HG03108 (cell line): Measurements from ENCODE around the gene IQCK.
"Not testable (repeated sequence)": the region's sequence is repeated elsewhere in the genome, so short reads cannot be mapped to it uniquely, and the experiment has no call there.

ENCODE experiments used
- ATAC-seq: cut with Tn5 transposase; IDR thresholded peaks from one replicate; pipeline ENCODE4 v1.9.1; 2021; ENCODE audit warnings: moderate library complexity; ENCODE audit not compliant: unreplicated experiment

Gene IQCK

DNA sequence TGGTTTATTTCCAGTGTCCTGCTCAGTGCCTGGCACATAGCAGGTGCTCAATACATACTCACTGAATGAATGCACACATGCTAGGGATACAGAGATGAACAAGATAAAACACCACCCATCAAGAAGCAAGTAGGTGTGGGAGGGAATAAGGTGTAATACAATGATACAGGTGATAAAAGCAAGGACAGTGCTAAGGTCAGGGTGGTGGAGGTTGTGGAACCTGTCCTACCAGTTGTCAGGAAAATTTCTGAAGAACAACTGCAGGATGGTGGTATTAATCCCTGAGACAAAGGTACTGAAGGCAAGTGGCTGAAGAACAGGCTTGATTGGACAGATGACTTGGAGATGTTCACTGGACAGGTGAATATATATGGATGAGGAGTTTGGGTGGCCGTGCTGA, 1.9 kb upstream of the IQCK start:
- no peak for ATAC-seq

DNA sequence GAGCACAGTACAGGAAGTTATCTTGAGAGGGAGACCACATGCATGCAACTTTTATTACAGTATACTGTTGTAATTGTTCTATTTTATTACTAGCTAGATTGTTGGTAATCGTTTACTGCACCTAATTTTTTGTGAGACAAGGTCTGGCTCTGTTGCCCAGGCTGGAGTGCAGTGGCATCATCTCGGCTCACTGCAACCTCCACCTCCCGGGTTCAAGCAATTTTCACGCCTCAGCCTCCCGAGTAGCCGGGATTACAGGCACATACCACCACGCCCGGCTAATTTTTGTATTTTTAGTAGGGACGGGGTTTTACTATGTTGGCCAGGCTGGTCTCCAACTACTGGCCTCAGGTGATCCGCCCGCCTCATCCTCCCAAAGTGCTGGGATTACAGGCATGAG, 1.3 kb upstream of the IQCK start:
- not testable (repeated sequence) for ATAC-seq

DNA sequence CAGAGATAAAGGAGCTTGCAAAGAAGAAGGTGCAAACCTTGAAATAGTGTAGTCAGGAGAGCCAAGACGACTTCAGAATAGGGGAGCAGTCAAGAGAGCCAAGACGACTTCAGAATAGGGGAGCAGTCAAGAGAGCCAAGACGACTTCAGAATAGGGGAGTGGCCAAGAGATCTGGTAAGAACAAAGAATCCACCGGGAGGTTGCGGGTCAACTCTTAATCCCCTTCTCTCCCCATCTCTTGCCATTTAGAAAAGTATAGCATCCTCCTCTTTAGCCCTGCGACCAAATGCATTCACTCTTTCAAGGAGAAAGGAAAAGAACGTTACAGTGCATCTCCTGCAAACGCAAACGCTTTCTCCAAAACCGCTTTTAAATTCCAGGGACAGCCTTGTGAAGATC, 757 bp upstream of the IQCK start:
- no peak for ATAC-seq

DNA sequence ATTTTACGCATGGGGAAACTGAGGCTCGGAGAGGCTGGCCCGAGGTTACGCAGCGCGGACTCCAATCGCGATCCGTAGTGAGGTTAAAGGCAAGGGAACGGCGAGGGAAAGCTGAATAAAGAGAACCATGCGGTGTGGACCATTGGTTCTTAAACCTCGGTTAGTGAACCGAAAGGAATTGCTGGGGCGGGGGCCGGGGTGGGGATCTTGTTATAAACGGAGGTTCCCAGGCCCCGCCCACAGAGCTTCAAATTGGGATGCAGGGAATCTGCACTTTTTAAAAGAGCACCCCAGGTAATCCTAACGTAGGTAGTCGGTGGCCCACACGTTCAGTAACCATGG, 524 bp downstream of the IQCK start:
- no peak for ATAC-seq

DNA sequence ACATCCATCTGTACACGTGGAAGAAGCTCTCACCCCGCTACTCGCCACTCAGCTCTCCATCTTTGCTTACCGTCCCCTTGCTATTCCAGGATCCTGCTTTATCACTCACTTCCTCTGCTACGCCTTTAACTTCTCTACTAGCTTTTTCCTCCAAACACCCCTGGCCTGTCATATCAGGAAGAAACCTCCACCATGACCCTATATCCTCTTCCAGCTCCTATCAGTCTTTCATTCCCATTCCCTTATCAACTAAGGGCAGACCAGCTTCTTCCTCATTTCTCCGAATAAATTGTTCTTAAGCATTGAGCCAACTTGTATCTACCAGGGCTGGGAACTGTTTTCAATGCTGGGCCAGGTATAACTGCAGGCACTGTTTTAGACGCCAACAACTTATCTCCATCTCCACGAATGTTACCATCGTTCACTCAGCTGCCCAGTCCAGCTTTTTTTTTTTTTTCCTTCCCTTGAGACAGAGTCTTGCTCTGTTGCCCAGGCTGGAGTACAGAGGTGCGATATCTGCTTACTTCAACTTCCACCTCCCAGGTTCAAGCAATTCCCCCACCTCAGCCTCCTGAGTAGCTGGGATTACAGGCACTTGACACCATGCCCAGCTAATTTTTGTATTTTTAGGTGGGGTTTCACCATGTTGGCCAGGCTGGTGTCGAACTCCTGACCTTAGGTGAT, 4.3 kb downstream of the IQCK start:
- ATAC-seq: no peak

DNA sequence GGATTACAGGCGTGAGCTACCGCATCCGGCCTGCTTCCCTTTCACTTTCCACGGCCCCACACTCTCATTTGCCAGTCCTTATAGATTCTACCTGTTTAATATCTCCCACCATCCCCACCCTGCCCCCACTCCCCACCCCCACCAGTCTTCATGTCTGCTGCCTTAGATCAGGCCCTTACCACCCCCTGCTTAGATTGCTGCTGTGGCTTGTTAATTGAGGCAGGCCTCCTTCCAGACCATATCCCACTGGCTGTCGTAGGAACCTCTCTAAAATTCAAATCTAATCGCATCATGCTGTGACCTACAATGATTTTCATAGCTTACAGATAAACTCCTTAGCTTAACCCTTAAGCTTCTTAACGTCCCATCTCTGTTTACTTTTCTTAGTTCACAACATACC, 4.9 kb downstream of the IQCK start:
- ATAC-seq: no peak

DNA sequence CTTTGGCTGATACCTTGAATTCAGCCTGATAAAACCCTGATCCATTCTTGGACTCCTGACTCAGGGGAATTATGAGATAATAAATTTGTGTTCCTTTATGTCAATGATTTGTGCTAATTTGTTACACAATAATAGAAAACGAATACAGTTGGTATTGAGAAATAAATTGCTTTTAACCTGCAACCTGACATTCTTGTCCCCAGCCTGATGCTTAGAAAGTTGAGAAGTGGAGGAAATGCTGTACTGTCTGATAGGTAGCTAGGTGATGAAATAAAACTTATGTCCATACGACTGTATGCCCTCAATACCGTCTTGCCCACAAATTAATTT, 10.5 kb downstream of the IQCK start:
- no peak for ATAC-seq

DNA sequence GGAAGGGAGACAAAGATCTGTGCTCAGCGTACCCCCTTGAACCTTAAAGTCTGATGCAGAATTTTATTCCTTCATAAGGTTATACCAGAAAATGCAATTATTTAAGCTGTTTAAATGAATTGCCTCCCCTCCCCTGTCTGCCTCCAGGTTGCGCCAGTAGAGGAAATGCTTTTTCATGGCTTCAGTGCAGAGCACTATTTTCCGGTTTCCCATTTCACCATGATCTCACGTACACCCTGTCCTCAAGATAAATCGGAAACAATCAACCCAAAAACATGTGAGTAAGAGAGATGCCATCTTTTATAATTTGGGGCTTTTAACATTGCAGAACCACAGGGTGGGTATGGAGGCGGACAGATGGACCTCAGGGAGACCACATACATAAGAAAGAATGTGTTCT, 15.5 kb downstream of the IQCK start:
- ATAC-seq: no peak

DNA sequence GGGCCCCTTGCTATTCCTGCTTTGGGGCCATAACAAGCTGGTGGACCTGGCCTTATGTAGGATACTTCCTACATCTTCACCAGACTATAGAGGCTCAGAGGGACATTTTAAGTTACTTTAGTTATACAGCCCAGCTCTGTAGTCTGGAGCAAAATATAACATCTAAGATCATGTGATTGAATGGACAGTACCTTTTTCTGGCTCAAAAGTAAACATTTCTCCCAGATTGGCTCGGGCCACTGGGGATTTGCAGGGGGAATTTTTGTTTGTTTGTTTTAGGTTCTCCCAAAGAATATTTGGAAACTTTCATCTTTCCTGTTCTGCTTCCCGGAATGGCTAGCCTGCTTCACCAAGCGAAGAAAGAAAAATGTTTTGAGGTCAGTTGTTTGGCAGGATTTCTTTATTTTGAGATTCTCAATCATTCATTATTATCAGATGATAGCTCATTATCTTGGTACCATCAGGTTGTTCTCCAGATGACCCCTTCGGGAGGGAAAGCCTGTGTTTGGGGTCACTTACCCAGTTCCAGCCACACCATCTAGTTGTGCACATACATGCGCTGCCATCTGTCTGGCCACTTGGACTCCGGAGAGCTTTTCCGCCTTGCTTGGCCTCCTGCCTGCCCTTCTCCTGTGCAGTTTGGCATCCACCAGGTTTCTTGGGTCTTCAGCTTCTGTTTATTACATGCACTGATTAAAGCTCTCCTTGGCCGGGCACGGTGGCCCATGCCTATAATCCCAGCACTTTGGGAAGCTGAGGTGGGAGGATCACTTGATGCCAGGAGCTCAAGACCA, 17.2 kb downstream of the IQCK start:
- ATAC-seq: no peak

DNA sequence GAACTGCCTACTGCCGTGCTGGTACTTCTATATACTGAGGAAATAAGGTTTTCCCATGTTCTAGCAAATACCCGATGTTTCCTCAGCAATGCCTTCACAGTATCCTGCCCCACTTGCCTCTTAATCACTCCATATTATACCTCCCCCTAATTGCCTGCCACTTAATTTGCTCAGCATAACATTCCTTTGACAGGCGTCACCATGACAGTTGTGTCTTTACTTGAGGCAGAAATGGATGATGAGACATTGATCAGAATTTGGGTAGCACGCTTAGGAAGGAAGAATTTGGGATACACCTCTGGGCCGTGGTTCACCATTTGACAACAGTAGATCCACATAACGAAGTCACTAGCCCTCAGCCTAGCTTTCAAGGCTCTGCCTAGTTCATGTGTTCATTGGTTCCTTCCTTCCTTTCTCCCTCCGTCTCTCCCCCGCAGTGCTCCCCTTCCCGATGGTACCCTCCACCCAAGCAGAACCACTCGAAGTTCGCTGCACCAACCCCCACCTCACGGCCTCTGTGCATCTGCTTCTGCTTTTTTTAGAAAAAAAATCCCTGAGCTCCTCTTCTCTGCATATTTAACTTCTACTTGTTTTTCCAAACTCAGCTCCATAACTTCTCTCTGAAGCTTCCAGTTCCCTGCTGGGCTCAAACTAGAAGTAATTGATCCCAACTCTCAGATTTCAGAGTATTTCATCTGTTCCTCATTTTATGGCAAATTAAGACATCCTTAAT, 19.4 kb downstream of the IQCK start:
- ATAC-seq: no peak

DNA sequence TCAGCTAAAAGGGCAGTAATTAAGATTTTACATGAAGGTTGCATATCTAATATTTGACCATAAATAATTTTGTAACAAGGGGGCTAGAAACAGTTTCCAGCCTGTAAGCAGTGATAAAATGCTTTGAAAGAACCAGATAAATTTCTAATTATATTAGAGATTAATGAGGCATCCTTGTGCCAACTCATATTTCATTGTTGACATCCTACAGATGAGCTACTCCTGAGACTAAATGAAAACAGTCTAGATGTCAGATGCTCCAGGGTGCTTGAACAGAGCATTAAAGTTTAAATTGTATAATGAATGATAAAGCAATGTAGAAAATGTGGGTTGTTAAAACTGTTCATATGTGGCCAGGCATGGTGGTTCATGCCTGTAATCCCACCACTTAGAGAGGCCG, 23.3 kb downstream of the IQCK start:
- no peak for ATAC-seq

DNA sequence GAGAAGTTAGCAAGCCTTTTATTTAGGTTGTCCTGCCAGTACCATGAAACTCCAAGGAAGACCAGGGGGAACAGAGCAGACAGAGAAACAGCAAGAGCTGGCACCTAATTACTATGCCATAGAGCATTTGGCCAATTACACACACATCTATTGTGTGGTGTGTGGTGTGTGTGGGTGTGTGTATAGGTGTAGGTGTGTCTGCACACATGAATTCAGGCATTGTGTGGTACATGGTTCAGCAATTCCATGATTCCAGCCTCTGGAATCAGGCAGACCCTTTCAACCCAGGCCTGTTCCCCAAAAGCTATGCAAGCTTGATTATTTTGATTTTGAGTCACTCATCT, 25.7 kb downstream of the IQCK start:
- ATAC-seq: no peak

DNA sequence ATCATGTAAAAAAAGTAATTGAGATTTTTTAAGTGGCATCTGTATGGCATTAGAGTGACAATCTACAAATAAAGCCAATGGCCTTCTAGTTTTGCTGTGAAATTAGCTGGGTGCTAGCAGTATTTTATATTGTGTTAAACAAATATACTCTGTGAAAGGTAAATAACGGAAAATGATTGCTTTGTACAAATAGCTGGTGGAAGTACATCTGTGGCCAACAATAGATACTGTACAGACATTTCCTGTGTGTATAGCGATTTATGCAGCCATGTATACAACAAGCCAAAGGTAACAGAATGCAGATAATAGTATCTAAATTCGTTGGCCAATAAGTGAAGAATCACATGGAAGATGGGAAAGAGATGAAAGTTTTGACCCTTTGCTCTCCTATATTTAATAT, 26.6 kb downstream of the IQCK start:
- no peak for ATAC-seq

DNA sequence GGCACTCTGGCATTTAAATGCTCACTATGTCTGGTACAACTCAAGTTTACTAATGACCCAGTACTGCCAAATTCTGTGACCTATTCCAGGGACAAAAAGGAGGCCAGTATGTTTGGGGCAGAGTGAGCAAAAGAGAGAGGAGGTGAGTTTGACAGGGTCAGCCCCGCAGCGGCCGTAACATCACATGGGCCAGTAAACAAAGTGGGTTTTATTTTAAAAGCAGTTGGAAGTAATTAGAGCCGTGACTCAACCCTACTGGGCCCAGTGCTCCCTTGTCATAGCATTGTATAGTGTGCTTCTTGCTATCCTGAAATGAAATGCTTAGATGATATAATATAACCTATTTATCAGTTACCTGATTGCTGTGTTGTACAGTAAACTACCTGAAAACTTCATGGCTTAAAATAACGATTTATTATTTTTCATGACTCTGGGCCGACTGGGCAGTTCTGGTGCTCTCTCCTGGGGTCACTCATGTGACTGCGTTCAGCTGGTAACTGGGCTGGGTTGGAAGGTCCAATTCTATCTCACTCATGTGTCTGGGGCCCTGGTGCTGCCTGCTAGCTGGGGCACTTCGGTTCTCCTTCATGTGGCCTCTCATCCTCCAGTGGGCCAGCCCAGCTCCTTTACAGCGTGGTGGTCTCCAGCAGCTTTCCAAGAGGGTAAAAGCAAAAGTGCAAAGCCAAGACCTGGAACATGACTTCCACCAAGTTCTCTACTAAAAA, 27.4 kb downstream of the IQCK start:
- no peak for ATAC-seq

DNA sequence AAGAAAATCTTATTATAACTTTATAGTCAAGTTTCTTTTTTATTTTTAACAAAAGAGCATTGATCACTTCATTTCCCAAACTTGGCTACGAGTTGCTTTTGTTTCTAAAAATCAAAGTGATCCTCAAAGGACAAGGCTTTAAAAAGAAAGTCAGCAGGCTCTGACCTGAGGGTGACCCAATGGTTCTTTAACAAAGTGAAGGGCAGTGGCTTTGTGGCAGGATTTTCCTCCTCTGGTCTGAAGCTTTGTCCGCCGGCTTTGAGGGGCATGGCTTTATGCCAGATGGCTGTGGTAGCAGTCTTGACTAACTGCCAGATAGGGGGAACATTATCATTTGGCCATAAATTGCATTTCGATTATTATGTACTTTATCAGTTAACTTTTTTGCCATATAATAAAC, 28.5 kb downstream of the IQCK start:
- ATAC-seq: no peak

DNA sequence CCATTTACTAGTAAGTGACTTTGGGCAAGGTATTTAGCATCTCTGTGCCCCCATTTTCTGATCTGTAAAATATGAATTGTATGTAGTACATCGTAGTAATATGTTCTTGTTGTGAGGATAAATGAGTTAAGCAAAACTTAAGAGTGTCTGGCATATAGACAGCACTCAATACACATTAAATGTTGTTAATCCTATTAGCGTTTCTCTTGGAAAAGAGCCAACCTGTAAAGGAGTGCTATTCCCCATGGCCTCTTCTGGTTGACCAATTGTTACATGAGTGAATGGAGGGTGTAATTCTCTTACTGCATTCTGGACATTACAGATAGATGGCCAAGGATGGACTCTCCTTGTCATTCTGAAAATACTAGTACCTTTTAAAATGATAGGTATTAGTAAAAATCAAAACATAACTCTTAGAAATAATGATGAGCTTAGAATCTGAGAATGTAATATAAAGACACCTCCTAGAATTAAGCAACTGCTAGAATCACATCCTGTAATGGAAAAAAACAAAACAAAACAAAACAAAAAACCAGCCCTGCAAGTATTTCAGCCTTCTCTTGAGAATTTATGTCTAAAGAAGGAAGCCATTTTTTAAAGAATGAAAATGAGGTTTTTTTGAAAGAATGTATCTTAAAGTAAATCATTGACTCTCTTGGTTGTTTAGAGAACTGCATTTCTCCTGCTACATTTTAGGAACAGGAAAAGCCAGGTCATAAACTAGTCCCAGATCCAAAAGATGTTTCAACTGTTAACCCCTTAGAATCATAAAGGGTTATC, 30.5 kb downstream of the IQCK start:
- no peak for ATAC-seq

DNA sequence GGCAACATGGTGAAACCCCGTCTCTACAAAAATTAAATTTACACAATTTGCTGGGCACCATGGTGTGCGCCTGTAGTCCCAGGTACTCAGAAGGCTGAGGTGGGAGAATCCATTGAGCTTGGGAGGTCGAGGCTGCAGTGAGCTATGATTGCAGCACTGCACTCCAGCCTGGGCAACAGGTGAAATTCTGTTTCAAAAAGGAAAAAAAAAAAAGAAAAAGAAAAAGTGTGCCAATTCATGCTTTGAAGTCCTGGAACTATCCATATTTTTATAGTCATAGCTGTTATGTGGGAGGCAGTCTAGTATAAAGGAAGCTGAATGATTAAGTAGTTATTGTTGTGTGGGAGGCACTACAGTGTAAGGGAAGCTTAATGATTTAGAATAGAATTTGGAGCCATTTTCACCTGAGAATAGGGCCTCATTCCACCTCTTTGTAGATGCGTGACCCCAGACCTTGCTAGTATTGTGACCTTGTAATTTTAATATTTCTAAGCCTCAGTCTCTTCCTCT, 31.6 kb downstream of the IQCK start:
- ATAC-seq: no peak

DNA sequence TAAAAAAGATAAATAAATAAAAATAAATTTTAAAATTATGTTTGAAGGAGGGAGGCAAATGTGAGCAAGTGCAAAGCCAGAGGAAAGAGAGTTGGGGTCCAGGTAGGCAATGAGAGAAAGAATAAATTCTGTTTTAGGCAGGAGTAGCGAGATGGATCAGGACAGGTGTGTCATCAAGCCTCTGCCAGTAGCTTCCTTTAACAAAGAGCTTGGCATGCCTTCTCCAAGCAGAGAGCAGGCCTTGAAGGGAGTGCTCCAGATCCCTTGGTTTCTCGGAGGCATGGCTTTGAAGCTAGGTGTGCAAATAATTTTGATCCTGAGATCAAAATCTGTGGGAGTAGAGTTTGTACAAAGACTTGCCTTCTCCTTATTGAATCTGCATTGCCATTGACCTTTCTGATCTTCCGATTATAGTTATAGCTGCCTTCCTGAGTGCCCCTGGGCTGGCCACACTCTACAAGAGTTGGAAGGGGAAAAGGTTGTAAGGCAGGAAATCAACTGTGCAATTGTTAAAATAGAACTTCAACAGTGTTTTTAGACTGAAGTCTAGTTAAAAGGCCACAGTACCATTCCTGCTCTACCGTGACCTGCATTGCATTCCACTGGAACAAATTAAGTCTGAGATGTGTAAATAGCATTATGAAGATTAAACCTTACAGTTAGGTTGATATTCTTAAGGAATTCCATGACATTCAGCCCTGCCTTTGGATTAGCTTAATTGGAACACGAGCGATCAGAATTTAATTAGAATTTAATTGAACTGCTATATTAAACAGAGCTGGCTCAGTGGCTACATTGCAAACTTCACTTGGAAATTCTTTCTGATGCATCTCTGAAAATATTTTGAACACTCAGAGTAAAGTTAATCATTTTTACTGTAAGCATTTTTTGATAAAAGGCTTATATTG, 33.7 kb downstream of the IQCK start:
- ATAC-seq: no peak

DNA sequence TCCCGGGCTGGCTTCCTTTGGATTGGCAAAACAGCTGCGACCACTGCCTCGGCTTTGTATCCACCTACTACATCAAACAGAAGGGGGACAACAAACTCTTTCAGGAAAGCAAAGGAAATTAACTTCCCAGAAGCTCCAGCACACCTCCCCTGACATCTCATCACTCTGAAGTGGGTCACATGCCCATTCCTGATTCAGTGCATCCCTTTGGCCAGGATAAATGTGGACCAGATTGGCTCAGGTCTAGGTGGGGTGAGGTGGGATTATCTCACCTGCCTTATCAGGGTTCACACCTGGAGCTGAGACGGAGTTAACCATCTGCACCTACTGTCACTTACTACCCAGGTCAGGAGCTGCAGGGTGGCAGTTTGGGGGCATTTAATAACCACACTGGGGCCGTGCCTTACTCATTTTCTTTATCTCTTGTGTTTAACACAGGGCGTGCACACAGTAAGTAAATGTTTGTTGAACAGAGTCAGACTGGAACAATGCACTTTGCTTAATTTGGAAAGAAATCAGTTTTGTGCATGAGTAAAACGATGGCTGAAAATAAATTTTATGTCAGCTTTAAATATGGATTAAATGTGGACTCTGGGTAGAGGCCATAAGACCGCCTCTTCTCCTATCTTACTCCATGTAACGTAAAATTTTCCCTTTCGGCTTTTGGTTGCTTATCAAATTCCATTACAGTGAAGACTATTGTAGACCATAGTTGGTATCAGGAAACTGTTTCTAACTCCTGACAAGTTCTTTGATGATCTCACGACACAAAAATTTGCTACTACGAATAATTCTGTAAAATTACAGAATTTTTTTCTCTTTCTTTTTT, 36.0 kb downstream of the IQCK start:
- ATAC-seq: no peak
